BE2C (cell line): Measurements from ENCODE around the gene GNLY.

ENCODE experiments used
- DNase-seq: peaks from one replicate; pipeline ENCODE4 v3.0.0-alpha.2; 2020
- H3K27me3 ChIP-seq: fragments of 250-450 bp; sonication (Bioruptor Pico); 2 replicates; pipeline ENCODE4 v1.5.1; 2020; ENCODE audit warnings: mild to moderate bottlenecking
- H3K36me3 ChIP-seq: fragments of 250-450 bp; sonication (Bioruptor Pico); 2 replicates; pipeline ENCODE4 v1.5.1; 2020; ENCODE audit warnings: mild to moderate bottlenecking
- H3K4me1 ChIP-seq: fragments of 250-450 bp; sonication (Bioruptor Pico); 2 replicates; pipeline ENCODE4 v1.5.1; 2020
- H3K4me3 ChIP-seq: 2 replicates; pipeline ENCODE4 v1.5.1; 2011; ENCODE audit warnings: low read depth, low read length
- H3K9me3 ChIP-seq: fragments of 250-450 bp; sonication (Bioruptor Pico); 2 replicates; pipeline ENCODE4 v1.5.1; 2020
- CTCF ChIP-seq: IDR thresholded peaks from 2 replicates; pipeline ENCODE4 v1.5.1; 2012; ENCODE audit warnings: mild to moderate bottlenecking, low read depth, low read length

The GNLY gene

DNA sequence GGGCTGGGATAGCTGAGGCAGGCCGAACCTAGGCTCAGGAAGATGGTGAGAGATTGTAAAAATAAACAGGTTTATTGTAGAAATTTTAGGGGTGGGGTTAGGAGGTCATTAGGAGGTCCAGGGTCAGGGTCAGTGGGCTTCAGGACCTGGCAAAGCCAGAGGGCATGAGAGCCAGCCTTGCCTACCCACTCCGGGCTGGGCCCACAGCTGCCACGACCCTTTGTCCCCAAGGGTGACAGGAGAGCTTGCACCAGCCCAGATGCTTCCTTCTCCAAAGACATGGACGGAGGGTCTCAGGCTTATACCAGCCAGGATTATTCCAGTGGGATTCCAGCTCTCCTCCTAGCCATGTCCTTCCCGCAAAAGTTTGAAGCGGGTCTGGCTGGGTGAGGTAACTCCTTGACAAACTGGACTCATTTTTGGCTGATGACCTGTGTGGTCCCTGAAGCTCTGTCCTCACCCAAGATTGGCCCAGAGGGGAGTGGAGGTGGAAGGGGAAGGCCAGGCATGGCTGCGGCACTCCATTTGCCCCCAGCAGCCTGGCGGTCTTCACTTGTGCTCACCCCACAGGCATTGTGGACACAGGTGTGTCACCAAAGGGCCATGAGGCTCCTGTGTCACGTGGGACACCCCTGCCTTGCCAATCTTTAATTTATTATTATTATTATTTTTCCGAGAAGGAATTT lies 35.8 kb downstream of the GNLY start:
- Histone ChIP-seq H3K9me3 (no peaks in the 10 kb centered on the region), H3K4me1 (no peaks in the 10 kb centered on the region), H3K27me3 (no peaks in the 10 kb centered on the region), H3K4me3 (no peak overlapping the region), H3K36me3 (no peaks in the 10 kb centered on the region)
- no peak for TF ChIP-seq CTCF
- no peak for DNase-seq

DNA sequence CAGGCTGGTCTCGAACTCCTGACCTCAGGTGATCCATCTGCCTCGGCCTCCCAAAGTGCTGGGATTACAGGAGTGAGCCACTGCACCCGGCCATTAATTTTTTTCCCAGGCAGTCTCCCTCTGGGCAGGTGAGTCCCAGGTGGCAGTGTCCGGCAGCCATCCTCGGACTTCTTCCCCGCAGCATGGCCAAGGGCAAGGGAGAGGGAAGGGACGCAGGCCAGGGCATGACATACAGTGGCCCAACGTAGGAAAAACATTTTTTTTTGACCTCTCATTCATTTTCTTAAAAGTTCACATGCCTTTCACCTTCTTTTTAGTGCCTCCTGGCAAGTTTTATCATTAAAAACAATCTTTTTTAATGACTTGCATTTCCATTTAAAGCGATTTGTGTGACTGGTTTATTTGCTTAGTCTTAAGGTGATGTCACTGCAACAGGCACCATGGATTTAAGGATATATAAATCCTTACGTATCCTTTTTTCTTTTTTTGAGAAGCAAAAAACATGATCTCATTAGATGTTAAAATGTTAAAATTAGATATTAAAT lies 36.6 kb downstream of the GNLY start:
- peaks cover 6% of the 10 kb centered on the region; the same call in 1 of the 2 replicates for H3K4me1 ChIP-seq
- no peak overlapping the region for H3K4me3 ChIP-seq
- no peaks in the 10 kb centered on the region for H3K27me3 ChIP-seq
- no peaks in the 10 kb centered on the region for H3K9me3 ChIP-seq
- H3K36me3 ChIP-seq, result no peaks in the 10 kb centered on the region
- DNase-seq, result no peak
- TF ChIP-seq CTCF, result no peak

GRCh38 chr2:85731606-85732005 lies 37.4 kb downstream of the GNLY start:
- no peaks in the 10 kb centered on the region for H3K36me3 ChIP-seq
- peaks cover 6% of the 10 kb centered on the region; the same call in 1 of the 2 replicates for H3K4me1 ChIP-seq
- no peak for DNase-seq
- H3K27me3 ChIP-seq, result no peaks in the 10 kb centered on the region
- no peaks in the 10 kb centered on the region for H3K9me3 ChIP-seq
- no peak for TF ChIP-seq CTCF
- no peak overlapping the region for H3K4me3 ChIP-seq

DNA sequence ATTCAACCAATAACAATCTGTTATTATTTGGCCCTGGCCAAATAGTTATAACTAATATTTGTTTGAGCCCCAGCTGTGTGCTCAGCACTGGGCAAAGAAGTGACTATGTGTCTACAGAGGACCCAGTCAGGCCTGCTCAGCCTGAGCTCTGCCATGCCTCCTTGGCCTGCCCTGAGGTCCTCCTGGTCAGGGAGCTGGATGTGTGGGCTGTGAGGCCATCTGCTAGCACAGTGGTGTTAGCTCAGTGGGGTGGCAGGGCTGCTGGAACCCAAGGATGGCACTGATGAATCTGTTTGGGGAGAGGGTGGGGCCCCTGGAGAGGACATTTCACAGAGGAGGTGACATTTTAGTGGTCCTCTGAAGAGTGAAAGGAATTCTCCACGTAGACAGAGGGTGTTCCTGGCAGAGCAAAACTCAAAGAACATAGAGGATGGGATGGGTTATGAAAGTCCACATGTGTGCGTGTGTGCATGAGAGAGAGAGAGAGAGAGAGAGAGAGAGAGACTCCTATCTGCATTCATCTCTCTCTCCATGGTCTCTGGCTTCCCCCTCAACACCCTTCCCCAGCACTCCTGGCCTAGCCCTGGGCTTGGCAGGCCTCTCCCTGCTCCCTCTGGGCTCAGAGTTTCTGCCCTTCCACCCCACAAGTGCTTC lies 38.4 kb downstream of the GNLY start:
- DNase-seq, result no peak
- Histone ChIP-seq H3K9me3 (no peaks in the 10 kb centered on the region), H3K4me3 (no peak overlapping the region), H3K4me1 (peaks cover 6% of the 10 kb centered on the region; the same call in 1 of the 2 replicates), H3K27me3 (no peaks in the 10 kb centered on the region), H3K36me3 (no peaks in the 10 kb centered on the region)
- no peak for TF ChIP-seq CTCF

DNA sequence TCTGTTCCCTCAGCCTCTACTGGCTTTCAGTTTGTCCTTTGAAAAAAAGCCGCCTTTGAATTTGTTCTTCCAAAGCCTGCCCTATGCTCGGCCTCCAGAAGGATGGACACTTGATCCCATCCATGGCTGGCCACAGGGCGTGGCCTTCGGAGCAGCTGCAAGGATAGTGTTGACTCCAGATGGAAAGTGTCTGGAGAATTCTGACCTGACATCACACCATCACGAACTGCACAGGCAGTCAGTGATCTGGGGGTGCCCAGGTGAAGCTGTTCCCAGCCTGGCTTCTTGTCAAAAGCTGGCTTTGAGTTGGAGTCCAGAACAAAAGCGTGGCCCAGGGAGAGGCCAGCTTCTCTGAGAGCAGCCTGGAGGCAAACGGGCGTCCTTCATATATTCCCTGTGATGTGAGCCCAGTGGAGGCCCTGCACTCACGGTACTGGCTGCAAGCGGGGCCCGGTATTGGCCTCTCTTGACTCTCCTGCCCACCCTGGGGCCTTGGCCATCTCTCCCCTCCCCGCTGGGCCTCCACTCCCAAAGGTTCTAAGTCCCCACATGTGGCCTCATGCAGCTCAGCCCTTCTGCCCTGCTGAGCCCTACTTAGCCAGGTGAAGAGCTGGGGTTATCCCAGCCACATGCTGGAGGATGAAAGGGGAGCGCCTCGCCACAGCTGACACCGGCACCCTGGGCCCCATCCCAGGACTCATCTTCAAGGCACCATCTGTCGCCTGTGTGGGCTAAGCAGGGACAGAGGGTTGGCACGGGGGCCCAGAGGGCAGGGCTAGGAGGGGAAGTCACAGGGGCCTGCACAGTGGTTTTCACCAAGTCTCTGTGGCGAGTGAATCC lies 39.2 kb downstream of the GNLY start:
- no peak overlapping the region for H3K4me3 ChIP-seq
- DNase-seq, result no peak
- no peak for TF ChIP-seq CTCF
- H3K27me3 ChIP-seq, result no peaks in the 10 kb centered on the region
- H3K36me3 ChIP-seq, result no peaks in the 10 kb centered on the region
- no peaks in the 10 kb centered on the region for H3K9me3 ChIP-seq
- peaks cover 6% of the 10 kb centered on the region; the same call in 1 of the 2 replicates for H3K4me1 ChIP-seq
